ENCODE data around the gene IRAK3.
"Not testable (repeated sequence)": the region's sequence is repeated elsewhere in the genome, so short reads cannot be mapped to it uniquely, and the experiment has no call there.

The IRAK3 gene

DNA sequence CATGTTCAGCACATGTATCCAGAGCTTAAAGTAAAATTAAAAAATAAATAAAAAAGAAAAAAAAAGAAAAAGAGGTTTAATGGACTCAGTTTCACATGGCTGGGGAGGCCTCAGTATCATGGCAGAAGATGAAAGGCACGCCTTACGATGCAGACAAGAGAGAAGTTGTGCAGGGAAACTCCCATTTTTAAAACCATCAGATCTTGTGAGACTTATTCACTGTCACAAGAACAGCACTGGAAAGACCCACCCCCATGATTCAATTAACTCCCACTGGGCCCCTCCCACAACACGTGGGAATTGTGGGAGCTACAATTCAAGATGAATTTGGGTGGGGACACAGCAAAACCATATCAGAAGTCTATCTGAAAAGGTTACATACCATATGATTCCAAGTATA, 24.0 kb downstream of the IRAK3 start:
- DNase-seq (ENCODE audit: low spot score): not testable (repeated sequence)

- DNase-seq (ENCODE audit: low spot score): no peak
These were observed 28.4 kb downstream of the IRAK3 start for GRCh38 chr12:66217342-66217917.

- DNase-seq (ENCODE audit: low spot score): no peak
These were observed 39.4 kb downstream of the IRAK3 start for GRCh38 chr12:66228462-66228861.

DNA sequence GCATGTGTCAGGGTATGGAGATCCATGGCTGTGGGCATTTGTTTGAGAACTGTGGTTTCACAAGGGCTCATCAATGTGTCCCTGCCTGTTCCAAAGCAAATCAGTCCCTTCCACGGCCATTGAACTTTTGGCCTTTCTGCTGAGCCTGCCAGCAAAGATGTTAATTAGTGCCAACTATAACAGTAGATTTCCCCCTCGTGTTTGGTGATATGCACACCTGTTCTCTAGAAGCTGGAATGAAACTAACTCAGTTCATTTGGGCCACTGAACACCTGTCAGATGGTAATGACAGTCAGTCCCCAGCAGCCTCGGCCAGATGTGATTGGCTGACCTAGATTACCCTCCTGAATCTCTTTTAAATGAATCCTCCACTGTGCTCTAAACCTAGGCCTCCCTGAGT, 43.2 kb downstream of the IRAK3 start:
- DNase-seq (ENCODE audit: low spot score): no peak

DNA sequence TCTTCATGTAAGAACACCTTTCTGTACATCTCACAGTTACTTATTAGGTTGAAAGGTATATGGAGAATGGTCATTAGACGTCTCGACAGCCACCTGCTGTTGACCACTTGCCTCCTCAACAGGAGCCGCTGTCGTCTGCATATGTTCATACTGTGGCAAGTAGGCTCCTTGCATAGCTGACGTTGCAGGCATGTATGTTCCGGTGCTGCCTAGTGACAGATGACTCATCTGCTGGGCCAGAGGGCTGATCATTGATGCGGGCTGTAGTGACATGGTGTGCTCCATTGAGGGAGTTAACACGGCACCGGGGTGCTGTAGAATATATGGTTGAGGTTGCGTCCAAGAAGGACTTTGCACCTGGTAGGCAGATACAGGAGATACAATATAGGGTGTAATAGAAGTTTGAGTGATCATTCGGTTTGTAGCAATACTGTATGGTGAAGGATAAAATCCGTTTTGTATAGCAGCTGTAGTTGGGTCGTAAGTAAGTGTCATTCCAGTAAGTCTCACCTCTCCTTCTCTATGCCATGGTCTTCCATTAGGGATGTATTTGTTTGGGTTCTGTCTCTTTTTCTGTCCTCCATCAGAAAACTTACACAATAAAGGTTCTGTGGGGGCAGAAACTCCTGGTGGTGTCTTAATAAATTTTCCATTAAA, 45.2 kb downstream of the IRAK3 start:
- not testable (repeated sequence) for DNase-seq (ENCODE audit: low spot score)

GRCh38 chr12:66234773-66235625, 46.0 kb downstream of the IRAK3 start:
- DNase-seq (ENCODE audit: low spot score): peak; percentile 58

GRCh38 chr12:66235626-66236281, 46.7 kb downstream of the IRAK3 start:
- peak; percentile 43 for DNase-seq (ENCODE audit: low spot score)

DNA sequence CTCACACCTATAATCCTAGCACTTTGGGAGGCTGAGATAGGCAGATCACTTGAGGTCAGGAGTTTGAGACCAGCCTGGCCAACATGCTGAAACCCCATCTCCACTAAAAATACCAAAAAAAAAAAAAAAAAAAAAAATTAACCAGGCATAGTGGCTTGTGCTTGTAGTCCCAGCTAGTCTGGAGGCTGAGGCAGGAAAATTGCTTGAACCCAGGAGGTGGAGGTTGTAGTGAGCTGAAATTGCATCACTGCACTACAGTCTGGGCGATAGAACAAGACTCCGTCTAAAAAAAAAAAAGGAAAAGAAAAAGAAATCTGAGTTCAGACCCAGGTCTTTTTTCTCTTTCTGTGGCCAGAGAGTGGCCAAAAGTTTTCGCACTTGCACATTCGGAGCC, 47.3 kb downstream of the IRAK3 start:
- DNase-seq (ENCODE audit: low spot score): not testable (repeated sequence)

DNA sequence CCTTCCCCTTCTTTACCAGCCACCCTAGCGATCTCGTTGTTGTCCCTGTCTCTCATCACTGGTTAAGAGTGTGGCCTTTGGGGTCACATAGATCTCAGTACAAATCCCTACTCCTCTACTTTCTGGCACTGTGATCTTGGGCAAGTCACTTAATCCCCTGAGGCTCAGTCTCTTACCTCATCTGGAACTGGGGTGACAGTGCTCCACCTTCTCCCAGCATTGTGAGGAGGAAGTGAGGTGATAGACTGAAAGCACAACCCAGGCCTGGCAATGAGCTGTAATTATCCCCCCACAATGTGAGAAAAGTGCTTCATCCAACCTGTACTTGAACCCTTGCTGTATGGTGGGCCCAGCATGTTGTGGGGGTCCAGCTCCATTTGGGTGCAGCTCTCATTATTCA, 48.0 kb downstream of the IRAK3 start:
- DNase-seq (ENCODE audit: low spot score): no peak

- no peak for DNase-seq (ENCODE audit: low spot score)
These were observed 48.6 kb downstream of the IRAK3 start for GRCh38 chr12:66237505-66238175.

- DNase-seq (ENCODE audit: low spot score): no peak
These were observed 50.3 kb downstream of the IRAK3 start for GRCh38 chr12:66239295-66239694.

- no peak for DNase-seq (ENCODE audit: low spot score)
These were observed 51.2 kb downstream of the IRAK3 start for GRCh38 chr12:66240096-66240820.

GRCh38 chr12:66241061-66242043, 52.3 kb downstream of the IRAK3 start:
- DNase-seq (ENCODE audit: low spot score): peak; percentile 90

DNA sequence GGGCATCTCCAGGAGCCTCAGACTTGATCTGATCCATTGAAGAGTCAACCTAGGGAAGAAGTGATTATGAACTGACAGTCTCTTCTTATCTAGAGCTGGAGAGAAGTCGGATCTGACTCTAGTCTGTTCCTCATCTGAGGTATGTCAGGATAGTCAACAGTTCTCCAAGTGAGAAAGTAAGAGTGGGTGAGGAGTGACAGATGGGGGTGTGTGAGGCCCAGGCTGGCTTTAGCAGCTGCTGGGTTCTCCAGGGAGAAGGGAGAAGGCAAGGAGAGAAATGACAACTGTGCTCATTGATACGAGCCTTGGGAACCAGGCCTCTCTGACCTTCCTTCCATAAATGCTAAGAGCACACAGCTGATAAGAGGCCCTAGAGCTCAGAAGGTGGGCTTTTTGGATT, 53.3 kb downstream of the IRAK3 start:
- no peak for DNase-seq (ENCODE audit: low spot score)

GRCh38 chr12:66243911-66244310, 54.9 kb downstream of the IRAK3 start:
- no peak for DNase-seq (ENCODE audit: low spot score)

DNA sequence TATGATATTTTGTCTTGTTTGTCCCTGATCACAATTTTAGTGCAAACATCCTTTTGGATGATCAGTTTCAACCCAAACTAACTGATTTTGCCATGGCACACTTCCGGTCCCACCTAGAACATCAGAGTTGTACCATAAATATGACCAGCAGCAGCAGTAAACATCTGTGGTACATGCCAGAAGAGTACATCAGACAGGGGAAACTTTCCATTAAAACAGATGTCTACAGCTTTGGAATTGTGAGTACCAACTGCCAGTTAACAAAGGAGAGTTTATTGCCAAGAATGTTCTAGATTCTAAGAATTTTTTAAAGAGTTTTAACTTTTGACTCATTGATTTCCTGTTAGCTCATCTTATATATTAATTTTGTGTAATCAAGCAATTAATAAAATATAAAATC, 55.4 kb downstream of the IRAK3 start:
- DNase-seq (ENCODE audit: low spot score): peak; percentile 20

- DNase-seq (ENCODE audit: low spot score): no peak
These were observed 58.7 kb downstream of the IRAK3 start for GRCh38 chr12:66247741-66248140.

- no peak for DNase-seq (ENCODE audit: low spot score)
These were observed 62.0 kb downstream of the IRAK3 start for GRCh38 chr12:66251049-66251448.

- DNase-seq (ENCODE audit: low spot score): no peak
These were observed 63.8 kb downstream of the IRAK3 start for GRCh38 chr12:66252771-66253170.

GRCh38 chr12:66255737-66256136, 66.7 kb downstream of the IRAK3 start:
- DNase-seq (ENCODE audit: low spot score): no peak
